ENCODE results near the gene OSBPL8. TPM values are rescaled to one million over a fixed set of nuclear protein-coding genes. Genes with fewer than 3 reads are reported as not detected.
"Not testable (repeated sequence)": the region's sequence is repeated elsewhere in the genome, so short reads cannot be mapped to it uniquely, and the experiment has no call there.

Gene OSBPL8
- polyA plus RNA-seq, 1 donor from 2014 or later = 98.4 TPM

DNA sequence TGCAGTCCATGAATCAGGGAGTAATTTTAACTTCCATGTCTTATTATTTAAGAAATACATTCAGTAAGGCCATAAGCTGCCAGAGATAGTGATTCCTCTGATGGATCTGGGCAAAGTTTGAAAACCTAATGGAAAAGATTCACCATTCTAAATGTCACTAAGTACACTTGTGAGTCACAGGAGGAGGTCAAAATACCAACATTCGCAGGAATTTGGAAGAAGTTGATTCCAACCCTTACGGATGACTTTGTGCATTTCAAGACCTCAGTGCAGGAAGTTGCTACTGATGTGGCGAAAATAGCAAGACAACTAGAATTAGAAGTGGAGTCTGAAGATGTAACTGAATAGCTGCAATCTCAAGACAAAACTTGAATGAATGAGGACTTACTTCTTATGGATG, 69.8 kb downstream of the OSBPL8 start:
- H3K27me3 Mint-ChIP-seq = no peaks in the 10 kb centered on the region

DNA sequence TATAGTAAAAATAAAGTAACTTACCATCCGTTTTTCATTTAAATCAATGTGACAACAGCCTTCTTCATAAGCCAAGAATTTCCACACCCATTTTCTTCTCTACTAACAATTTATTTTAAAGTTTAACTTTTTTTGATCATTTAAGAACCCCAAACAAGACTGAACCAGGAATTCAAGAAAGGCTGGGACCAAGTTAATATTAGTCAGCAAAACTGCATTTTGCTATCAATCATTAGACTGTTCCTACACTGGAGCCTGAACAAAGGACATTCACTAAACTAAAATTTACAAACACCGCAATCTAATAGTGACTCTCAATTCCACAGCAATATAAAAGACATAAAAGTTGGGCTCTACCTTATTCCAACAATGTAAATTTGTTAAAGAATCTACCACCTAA, 73.6 kb downstream of the OSBPL8 start:
- Mint-ChIP-seq H3K9me3 (no peaks in the 10 kb centered on the region), H3K4me1 (peaks cover 3 to 17% (median 5%) of the 10 kb centered on the region in 3 donors), H3K27ac (peak overlapping the region in 1 of 3 donors; percentile 19), H3K36me3 (peaks cover 2% of the 10 kb centered on the region), H3K27me3 (no peaks in the 10 kb centered on the region), H3K4me3 (no peak overlapping the region)

More for the DNA sequence above, 69.8 kb downstream of the OSBPL8 start:
- peaks cover 3 to 26% (median 13%) of the 10 kb centered on the region in 3 donors for H3K9me3 Mint-ChIP-seq
- H3K4me1 Mint-ChIP-seq = peaks cover 5 to 20% (median 7%) of the 10 kb centered on the region in 3 donors
- H3K4me3 Mint-ChIP-seq = no peak overlapping the region
- H3K27ac Mint-ChIP-seq = no peak overlapping the region
- H3K36me3 Mint-ChIP-seq = peaks cover 8% of the 10 kb centered on the region

DNA sequence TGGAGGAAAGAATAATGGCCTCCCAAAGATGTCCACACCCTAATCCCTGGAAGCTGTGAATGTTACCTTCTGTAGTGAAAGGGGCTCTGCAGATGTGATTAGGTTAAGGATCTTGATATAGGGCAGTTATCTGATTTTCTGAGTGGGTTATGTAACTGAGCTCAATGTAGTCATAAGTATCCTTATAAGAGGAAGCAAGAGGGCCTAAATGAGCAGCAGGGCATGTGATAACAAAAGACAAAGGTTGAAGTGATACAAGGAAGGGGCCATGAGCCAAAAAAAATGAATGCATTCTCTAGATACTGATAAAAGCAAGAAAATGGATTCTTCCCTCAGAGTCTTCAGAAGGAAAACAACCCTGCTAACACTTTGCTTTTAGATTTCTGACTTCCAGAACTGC, 78.8 kb downstream of the OSBPL8 start:
- peaks cover 8% of the 10 kb centered on the region for H3K36me3 Mint-ChIP-seq
- H3K27ac Mint-ChIP-seq = no peak overlapping the region
- H3K27me3 Mint-ChIP-seq = no peaks in the 10 kb centered on the region
- peaks cover 3 to 13% (median 5%) of the 10 kb centered on the region in 3 donors for H3K4me1 Mint-ChIP-seq
- no peak overlapping the region for H3K4me3 Mint-ChIP-seq
- no peaks in the 10 kb centered on the region for H3K9me3 Mint-ChIP-seq

DNA sequence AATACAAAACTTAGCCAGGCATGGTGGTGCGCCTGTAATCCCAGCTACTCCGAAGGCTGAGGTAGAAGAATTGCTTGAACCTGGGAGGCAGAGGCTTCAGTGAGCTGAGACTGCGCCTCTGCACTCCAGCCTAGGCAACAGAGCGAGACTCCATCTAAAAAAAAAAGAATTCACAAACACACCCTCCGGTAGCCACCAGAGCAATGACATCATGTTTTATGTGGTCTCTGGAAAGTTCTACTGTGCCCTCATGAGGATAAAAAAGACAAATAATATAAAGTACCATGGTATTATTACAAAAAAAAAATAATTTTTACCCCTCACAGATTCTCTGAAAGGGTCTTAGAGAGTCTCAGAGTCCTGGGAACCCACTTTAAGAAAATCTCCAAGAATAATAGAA, 81.5 kb downstream of the OSBPL8 start:
- H3K36me3 Mint-ChIP-seq = peaks cover 6% of the 10 kb centered on the region
- peaks cover 5 to 13% (median 8%) of the 10 kb centered on the region in 3 donors for H3K4me1 Mint-ChIP-seq
- H3K9me3 Mint-ChIP-seq = no peaks in the 10 kb centered on the region
- H3K27me3 Mint-ChIP-seq = no peaks in the 10 kb centered on the region
- no peak overlapping the region for H3K4me3 Mint-ChIP-seq
- no peak overlapping the region for H3K27ac Mint-ChIP-seq

DNA sequence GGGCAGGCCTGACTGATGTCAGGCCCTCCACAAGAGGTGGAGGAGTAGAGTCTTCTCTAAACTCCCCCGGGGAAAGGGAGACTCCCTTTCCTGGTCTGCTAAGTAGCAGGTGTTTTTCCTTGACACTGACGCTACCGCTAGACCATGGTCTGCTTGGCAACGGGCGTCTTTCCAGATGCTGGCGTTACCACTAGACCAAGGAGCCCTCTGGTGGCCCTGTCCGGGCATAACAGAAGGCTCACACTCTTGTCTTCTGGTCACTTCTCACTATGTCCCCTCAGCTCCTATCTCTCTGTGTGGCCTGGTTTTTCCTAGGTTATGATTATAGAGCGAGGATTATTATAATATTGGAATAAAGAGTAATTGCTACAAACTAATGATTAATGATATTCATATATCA, 86.7 kb downstream of the OSBPL8 start:
- H3K4me3 Mint-ChIP-seq, H3K27me3 Mint-ChIP-seq, H3K9me3 Mint-ChIP-seq, H3K36me3 Mint-ChIP-seq, H3K4me1 Mint-ChIP-seq, H3K27ac Mint-ChIP-seq: not testable (repeated sequence)

GRCh38 chr12:76471579-76471978, 88.0 kb downstream of the OSBPL8 start:
- H3K36me3 Mint-ChIP-seq = peaks cover 7% of the 10 kb centered on the region
- H3K27ac Mint-ChIP-seq = no peak overlapping the region
- H3K27me3 Mint-ChIP-seq = no peaks in the 10 kb centered on the region
- peaks cover 4 to 8% (median 5%) of the 10 kb centered on the region in 3 donors for H3K4me1 Mint-ChIP-seq
- no peak overlapping the region for H3K4me3 Mint-ChIP-seq
- no peaks in the 10 kb centered on the region for H3K9me3 Mint-ChIP-seq

- no peak overlapping the region for H3K27ac Mint-ChIP-seq
- no peaks in the 10 kb centered on the region for H3K27me3 Mint-ChIP-seq
- no peaks in the 10 kb centered on the region for H3K9me3 Mint-ChIP-seq
- H3K36me3 Mint-ChIP-seq = peaks cover 4% of the 10 kb centered on the region
- H3K4me3 Mint-ChIP-seq = no peak overlapping the region
- peaks cover 4 to 6% (median 4%) of the 10 kb centered on the region in 3 donors for H3K4me1 Mint-ChIP-seq
These were observed 89.3 kb downstream of the OSBPL8 start for GRCh38 chr12:76470028-76470939.

- Mint-ChIP-seq H3K27ac (no peak overlapping the region), H3K27me3 (peaks cover 2% of the 10 kb centered on the region), H3K36me3 (peaks cover 4% of the 10 kb centered on the region), H3K4me3 (no peak overlapping the region), H3K9me3 (no peaks in the 10 kb centered on the region), H3K4me1 (peaks cover 10 to 20% (median 18%) of the 10 kb centered on the region in 3 donors)
These were observed 94.9 kb downstream of the OSBPL8 start for GRCh38 chr12:76464631-76465166.

GRCh38 chr12:76462668-76463224, 96.8 kb downstream of the OSBPL8 start:
- no peak overlapping the region for H3K4me3 Mint-ChIP-seq
- no peak overlapping the region for H3K27ac Mint-ChIP-seq
- H3K9me3 Mint-ChIP-seq = no peaks in the 10 kb centered on the region
- H3K4me1 Mint-ChIP-seq = peaks cover 10 to 23% (median 18%) of the 10 kb centered on the region in 3 donors
- peaks cover 4% of the 10 kb centered on the region for H3K36me3 Mint-ChIP-seq
- H3K27me3 Mint-ChIP-seq = peaks cover 2% of the 10 kb centered on the region

DNA sequence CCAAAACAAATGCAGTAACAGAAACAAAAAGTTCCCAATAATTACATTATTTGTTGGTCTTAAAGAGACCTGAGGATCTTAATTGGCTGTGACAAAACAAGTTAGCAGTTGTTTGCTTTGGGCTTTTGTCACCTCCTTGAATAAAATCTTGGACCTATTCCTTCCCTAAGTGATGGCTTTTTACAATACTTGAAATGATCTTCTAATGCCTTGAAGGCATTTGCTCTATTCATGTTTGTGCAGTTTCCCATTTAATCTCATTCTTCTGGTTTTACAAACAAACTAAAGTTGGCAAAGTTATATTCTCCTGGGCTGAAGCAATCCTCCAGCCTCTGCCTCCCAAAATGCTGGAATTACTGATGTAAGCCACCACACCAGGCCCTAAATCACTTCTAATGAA, 98.8 kb downstream of the OSBPL8 start:
- H3K27me3 Mint-ChIP-seq = peaks cover 2% of the 10 kb centered on the region
- no peak overlapping the region for H3K4me3 Mint-ChIP-seq
- peaks cover 2% of the 10 kb centered on the region for H3K36me3 Mint-ChIP-seq
- no peak overlapping the region for H3K27ac Mint-ChIP-seq
- H3K4me1 Mint-ChIP-seq = peaks cover 14 to 23% (median 20%) of the 10 kb centered on the region in 3 donors
- no peaks in the 10 kb centered on the region for H3K9me3 Mint-ChIP-seq

- Mint-ChIP-seq H3K9me3 (no peaks in the 10 kb centered on the region), H3K4me3 (no peak overlapping the region)
These were observed 101.8 kb downstream of the OSBPL8 start for GRCh38 chr12:76457818-76458217.

GRCh38 chr12:76457010-76457409, 102.6 kb downstream of the OSBPL8 start:
- no peaks in the 10 kb centered on the region for H3K9me3 Mint-ChIP-seq
- H3K27me3 Mint-ChIP-seq = no peaks in the 10 kb centered on the region
- H3K27ac Mint-ChIP-seq = peak overlapping the region in 1 of 3 donors; percentile 6
- H3K4me1 Mint-ChIP-seq = peaks cover 13 to 23% (median 19%) of the 10 kb centered on the region in 3 donors
- H3K4me3 Mint-ChIP-seq = no peak overlapping the region
- H3K36me3 Mint-ChIP-seq = peaks cover 3% of the 10 kb centered on the region

More at GRCh38 chr12:76457818-76458217, 101.8 kb downstream of the OSBPL8 start:
- H3K36me3 Mint-ChIP-seq = peaks cover 3% of the 10 kb centered on the region
- peaks cover 15 to 17% (median 16%) of the 10 kb centered on the region in 3 donors for H3K4me1 Mint-ChIP-seq
- H3K27me3 Mint-ChIP-seq = peaks cover 2% of the 10 kb centered on the region
- no peak overlapping the region for H3K27ac Mint-ChIP-seq

GRCh38 chr12:76455582-76456345, 103.8 kb downstream of the OSBPL8 start:
- H3K9me3 Mint-ChIP-seq = no peaks in the 10 kb centered on the region
- no peaks in the 10 kb centered on the region for H3K27me3 Mint-ChIP-seq
- no peak overlapping the region for H3K4me3 Mint-ChIP-seq
- H3K36me3 Mint-ChIP-seq = peaks cover 3% of the 10 kb centered on the region
- peaks cover 9 to 23% (median 14%) of the 10 kb centered on the region in 3 donors for H3K4me1 Mint-ChIP-seq
- no peak overlapping the region for H3K27ac Mint-ChIP-seq

DNA sequence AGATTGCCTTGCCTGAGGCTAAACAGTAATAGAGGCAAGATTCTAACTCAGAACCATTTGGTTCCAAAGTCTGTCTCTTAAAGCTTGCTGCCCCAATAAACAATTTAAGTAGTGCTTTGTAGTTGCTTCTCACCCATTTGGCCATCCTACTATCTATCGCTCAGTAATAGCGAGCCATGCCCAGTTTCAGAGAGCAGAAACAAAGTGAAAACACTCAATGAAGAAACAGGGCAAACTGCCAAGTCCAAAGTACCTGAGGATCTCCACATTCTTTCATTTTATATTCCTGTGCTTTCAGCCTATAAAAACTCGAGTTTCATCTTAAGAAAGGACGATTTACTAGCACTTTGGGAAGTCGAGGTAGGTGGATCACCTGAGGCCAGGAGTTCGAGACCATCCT, 108.0 kb downstream of the OSBPL8 start:
- Mint-ChIP-seq H3K27me3 (no peaks in the 10 kb centered on the region), H3K4me1 (peaks cover 3 to 27% (median 10%) of the 10 kb centered on the region in 3 donors), H3K27ac (no peak overlapping the region), H3K36me3 (peaks cover 11% of the 10 kb centered on the region), H3K9me3 (no peaks in the 10 kb centered on the region), H3K4me3 (no peak overlapping the region)

DNA sequence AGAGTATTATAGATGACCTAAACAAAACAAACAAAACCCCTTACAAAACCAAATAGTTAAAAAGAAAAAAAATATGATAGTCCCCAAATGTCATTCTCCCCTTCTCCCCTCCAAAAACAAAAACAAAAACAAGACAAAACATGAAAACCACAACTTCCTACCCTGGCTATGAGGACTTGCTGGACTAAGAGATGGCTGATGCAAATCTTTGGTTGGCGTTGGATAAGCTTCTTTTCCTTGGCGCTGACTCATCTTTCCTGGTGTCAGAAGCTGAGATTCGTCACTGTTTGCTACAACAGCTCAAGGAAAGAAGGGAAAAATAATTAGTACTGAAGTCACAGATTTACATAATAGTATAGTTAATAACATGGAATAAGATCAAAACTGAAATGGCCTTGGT, 108.9 kb downstream of the OSBPL8 start:
- Mint-ChIP-seq H3K4me1 (peaks cover 6 to 27% (median 8%) of the 10 kb centered on the region in 3 donors), H3K4me3 (no peak overlapping the region), H3K9me3 (no peaks in the 10 kb centered on the region), H3K27ac (peak overlapping the region in 1 of 3 donors; percentile 27), H3K36me3 (peaks cover 11% of the 10 kb centered on the region), H3K27me3 (no peaks in the 10 kb centered on the region)

Measured in IgD-negative memory B cell (primary cell).